Measurements from ENCODE around the gene PHTF2.
"Not testable (repeated sequence)": the region's sequence is repeated elsewhere in the genome, so short reads cannot be mapped to it uniquely, and the experiment has no call there.

The PHTF2 gene

GRCh38 chr7:77830649-77831355 lies 32.2 kb downstream of the PHTF2 start:
- no peak for DNase-seq (ENCODE audit: low read depth in 1 of 2, low spot score in 1 of 2)
- H3K4me3 ChIP-seq (replicated peaks; ENCODE audit: insufficient read depth, low read length), result no peak overlapping the region
- H3K27ac ChIP-seq (replicated peaks), result no peak overlapping the region
- TF ChIP-seq POLR2AphosphoS5 (IDR thresholded peaks at IDR 0.05; ENCODE audit: low read depth), result no peak
- TF ChIP-seq CTCF (IDR thresholded peaks at IDR 0.05; ENCODE audit: insufficient read depth, low read length), result no peak
- TF ChIP-seq GABPA (IDR thresholded peaks at IDR 0.05; ENCODE audit: low read depth), result no peak
- no peak for TF ChIP-seq SPI1 (IDR thresholded peaks at IDR 0.05; ENCODE audit: borderline replicate concordance, low read depth)
- TF ChIP-seq REST (IDR thresholded peaks at IDR 0.05; ENCODE audit: insufficient replicate concordance, low read depth), result no peak
- no peaks in the 10 kb centered on the region for H3K27me3 ChIP-seq (ENCODE audit: insufficient read depth, poor library complexity, severe bottlenecking)

GRCh38 chr7:77831481-77831880 lies 32.9 kb downstream of the PHTF2 start:
- no peak overlapping the region for H3K4me3 ChIP-seq (replicated peaks; ENCODE audit: insufficient read depth, low read length)
- H3K27ac ChIP-seq (replicated peaks), result no peak overlapping the region
- no peaks in the 10 kb centered on the region for H3K27me3 ChIP-seq (ENCODE audit: insufficient read depth, poor library complexity, severe bottlenecking)
- no peak for DNase-seq (ENCODE audit: low read depth in 1 of 2, low spot score in 1 of 2)
- TF ChIP-seq CTCF (IDR thresholded peaks at IDR 0.05; ENCODE audit: insufficient read depth, low read length) (no peak), GABPA (IDR thresholded peaks at IDR 0.05; ENCODE audit: low read depth) (no peak)

GRCh38 chr7:77831953-77832352 lies 33.4 kb downstream of the PHTF2 start:
- no peak for TF ChIP-seq SPI1 (IDR thresholded peaks at IDR 0.05; ENCODE audit: borderline replicate concordance, low read depth)
- TF ChIP-seq GABPA (IDR thresholded peaks at IDR 0.05; ENCODE audit: low read depth), result no peak
- TF ChIP-seq CTCF (IDR thresholded peaks at IDR 0.05; ENCODE audit: insufficient read depth, low read length), result no peak
- TF ChIP-seq REST (IDR thresholded peaks at IDR 0.05; ENCODE audit: insufficient replicate concordance, low read depth), result no peak
- no peak for TF ChIP-seq POLR2AphosphoS5 (IDR thresholded peaks at IDR 0.05; ENCODE audit: low read depth)
- Histone ChIP-seq H3K4me3 (replicated peaks; ENCODE audit: insufficient read depth, low read length) (no peak overlapping the region), H3K27me3 (ENCODE audit: insufficient read depth, poor library complexity, severe bottlenecking) (no peaks in the 10 kb centered on the region), H3K27ac (replicated peaks) (no peak overlapping the region)
- no peak for DNase-seq (ENCODE audit: low read depth in 1 of 2, low spot score in 1 of 2)

GRCh38 chr7:77833136-77833535 lies 34.6 kb downstream of the PHTF2 start:
- Histone ChIP-seq H3K27me3 (ENCODE audit: insufficient read depth, poor library complexity, severe bottlenecking) (no peaks in the 10 kb centered on the region), H3K4me3 (replicated peaks; ENCODE audit: insufficient read depth, low read length) (no peak overlapping the region), H3K27ac (replicated peaks) (no peak overlapping the region)
- DNase-seq (ENCODE audit: low read depth in 1 of 2, low spot score in 1 of 2), result no peak
- TF ChIP-seq REST (IDR thresholded peaks at IDR 0.05; ENCODE audit: insufficient replicate concordance, low read depth) (no peak), CTCF (IDR thresholded peaks at IDR 0.05; ENCODE audit: insufficient read depth, low read length) (no peak), GABPA (IDR thresholded peaks at IDR 0.05; ENCODE audit: low read depth) (no peak), POLR2AphosphoS5 (IDR thresholded peaks at IDR 0.05; ENCODE audit: low read depth) (no peak), SPI1 (IDR thresholded peaks at IDR 0.05; ENCODE audit: borderline replicate concordance, low read depth) (no peak)

GRCh38 chr7:77836425-77836824 lies 37.9 kb downstream of the PHTF2 start:
- DNase-seq (ENCODE audit: low read depth in 1 of 2, low spot score in 1 of 2); H3K4me3 ChIP-seq (replicated peaks; ENCODE audit: insufficient read depth, low read length); H3K27ac ChIP-seq (replicated peaks); H3K27me3 ChIP-seq (ENCODE audit: insufficient read depth, poor library complexity, severe bottlenecking): not testable (repeated sequence)
